ENCODE results near the gene PDE4B.

DNA sequence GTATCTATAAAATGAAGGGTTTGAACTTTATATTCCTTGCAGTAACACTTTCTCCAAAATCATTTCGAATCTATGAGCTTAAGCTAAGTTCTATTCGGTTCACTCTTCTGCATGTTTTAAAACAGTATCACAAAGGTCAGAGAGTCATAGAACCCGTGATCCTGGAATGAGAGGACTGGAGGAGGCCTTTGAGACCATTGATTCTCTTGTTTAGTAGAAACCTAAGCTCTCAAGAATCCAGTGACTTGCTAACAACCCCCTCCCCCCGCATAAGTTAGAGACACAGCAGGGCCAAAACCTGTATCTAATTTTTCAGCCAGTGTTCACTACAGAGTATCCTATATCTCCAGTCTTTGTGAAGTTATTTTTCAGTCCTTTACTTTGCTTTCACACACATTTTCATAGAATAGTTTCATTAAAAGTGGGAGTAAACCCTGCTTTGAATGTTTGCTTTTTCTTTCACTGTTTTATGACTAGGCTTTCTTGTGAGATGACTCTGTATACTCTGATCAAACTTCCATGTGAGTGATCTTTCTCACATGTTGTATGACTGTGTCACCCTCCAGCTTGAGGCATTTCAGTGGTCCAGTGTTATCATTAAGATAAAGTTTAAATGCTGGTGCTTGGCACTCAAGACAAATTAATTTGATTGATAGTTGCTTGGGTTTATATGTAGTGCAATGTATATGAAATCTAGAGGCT lies 465.9 kb downstream of the PDE4B start:
- TF ChIP-seq, protein P1, sequence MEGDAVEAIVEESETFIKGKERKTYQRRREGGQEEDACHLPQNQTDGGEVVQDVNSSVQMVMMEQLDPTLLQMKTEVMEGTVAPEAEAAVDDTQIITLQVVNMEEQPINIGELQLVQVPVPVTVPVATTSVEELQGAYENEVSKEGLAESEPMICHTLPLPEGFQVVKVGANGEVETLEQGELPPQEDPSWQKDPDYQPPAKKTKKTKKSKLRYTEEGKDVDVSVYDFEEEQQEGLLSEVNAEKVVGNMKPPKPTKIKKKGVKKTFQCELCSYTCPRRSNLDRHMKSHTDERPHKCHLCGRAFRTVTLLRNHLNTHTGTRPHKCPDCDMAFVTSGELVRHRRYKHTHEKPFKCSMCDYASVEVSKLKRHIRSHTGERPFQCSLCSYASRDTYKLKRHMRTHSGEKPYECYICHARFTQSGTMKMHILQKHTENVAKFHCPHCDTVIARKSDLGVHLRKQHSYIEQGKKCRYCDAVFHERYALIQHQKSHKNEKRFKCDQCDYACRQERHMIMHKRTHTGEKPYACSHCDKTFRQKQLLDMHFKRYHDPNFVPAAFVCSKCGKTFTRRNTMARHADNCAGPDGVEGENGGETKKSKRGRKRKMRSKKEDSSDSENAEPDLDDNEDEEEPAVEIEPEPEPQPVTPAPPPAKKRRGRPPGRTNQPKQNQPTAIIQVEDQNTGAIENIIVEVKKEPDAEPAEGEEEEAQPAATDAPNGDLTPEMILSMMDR (optimal IDR thresholded peaks at IDR 0.05 in 1 of 3, IDR thresholded peaks at IDR 0.05 in 1 of 3, conservative IDR thresholded peaks at IDR 0.05 in 1 of 3; ENCODE audit: extremely low read depth in 1 of 3, insufficient read depth in 2 of 3, low read length in 3 of 3), result no peak
- TF ChIP-seq EZH2 (IDR thresholded peaks at IDR 0.05; ENCODE audit: low read length), result no peak

Measured in keratinocyte (primary cell).